Brain microvascular endothelial cell (primary cell): ENCODE measurements around the gene B3GALT5.

Experiments
- DNase-seq: peaks from one replicate; pipeline ENCODE4 v3.0.0-alpha.2; 2020
- H3K27ac ChIP-seq: fragments of 250-450 bp; sonication (Bioruptor Pico); 2 replicates; pipeline ENCODE4 v1.5.1; 2020; ENCODE audit warnings: mild to moderate bottlenecking, moderate library complexity
- H3K27me3 ChIP-seq: fragments of 250-450 bp; sonication (Bioruptor Pico); replicated peaks from 2 replicates; pipeline ENCODE4 v1.5.1; 2020; ENCODE audit warnings: mild to moderate bottlenecking
- H3K36me3 ChIP-seq: fragments of 250-450 bp; sonication (Bioruptor Pico); replicated peaks from 2 replicates; pipeline ENCODE4 v1.5.1; 2020; ENCODE audit warnings: mild to moderate bottlenecking
- H3K4me3 ChIP-seq: 2 replicates; pipeline ENCODE4 v1.5.1; 2011; ENCODE audit warnings: low read depth, mild to moderate bottlenecking, control low read depth, low read length, moderate library complexity
- in situ Hi-C: cut with HindIII; loops from 2 replicates; pipeline ENCODE4 v1.10.0; 2017; ENCODE audit warnings: low sequenced_read_pairs, low pct_ligation_motif_present
- TF ChIP-seq, protein P1 (sequence below): IDR thresholded peaks from 2 replicates; pipeline ENCODE4 v1.5.1; 2011; ENCODE audit warnings: low read depth, mild to moderate bottlenecking, moderate library complexity, low read length, control low read depth, inconsistent platforms; ENCODE audit errors: missing control alignments

B3GALT5 gene

DNA sequence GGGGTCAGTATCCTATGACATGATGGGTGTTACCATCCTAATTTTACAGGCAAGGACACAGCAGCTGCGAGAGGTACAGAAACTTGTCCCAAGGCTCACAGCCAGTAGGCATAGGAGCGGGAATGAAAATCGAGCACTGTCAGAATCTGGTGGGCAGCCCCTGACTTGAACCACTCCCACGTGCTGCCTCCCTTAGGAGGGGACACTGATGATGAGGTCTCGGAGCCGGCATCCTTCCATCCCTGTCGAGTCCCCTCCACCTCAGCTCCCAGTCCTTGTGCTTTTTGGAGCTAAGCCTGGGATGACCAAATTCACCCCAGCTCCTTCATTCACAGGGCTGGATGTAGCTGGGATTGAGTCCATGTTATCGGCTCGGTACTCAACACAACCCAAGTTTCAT is 49.0 kb downstream of the B3GALT5 start:
- H3K27ac ChIP-seq = no peak overlapping the region
- TF ChIP-seq, protein P1, sequence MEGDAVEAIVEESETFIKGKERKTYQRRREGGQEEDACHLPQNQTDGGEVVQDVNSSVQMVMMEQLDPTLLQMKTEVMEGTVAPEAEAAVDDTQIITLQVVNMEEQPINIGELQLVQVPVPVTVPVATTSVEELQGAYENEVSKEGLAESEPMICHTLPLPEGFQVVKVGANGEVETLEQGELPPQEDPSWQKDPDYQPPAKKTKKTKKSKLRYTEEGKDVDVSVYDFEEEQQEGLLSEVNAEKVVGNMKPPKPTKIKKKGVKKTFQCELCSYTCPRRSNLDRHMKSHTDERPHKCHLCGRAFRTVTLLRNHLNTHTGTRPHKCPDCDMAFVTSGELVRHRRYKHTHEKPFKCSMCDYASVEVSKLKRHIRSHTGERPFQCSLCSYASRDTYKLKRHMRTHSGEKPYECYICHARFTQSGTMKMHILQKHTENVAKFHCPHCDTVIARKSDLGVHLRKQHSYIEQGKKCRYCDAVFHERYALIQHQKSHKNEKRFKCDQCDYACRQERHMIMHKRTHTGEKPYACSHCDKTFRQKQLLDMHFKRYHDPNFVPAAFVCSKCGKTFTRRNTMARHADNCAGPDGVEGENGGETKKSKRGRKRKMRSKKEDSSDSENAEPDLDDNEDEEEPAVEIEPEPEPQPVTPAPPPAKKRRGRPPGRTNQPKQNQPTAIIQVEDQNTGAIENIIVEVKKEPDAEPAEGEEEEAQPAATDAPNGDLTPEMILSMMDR = no peak
- no peaks in the 10 kb centered on the region for H3K27me3 ChIP-seq
- H3K4me3 ChIP-seq = no peak overlapping the region
- in situ Hi-C loops = no loop called here
- no peaks in the 10 kb centered on the region for H3K36me3 ChIP-seq
- no peak for DNase-seq

GRCh38 chr21:39662411-39662953 is 49.7 kb downstream of the B3GALT5 start:
- no peak for DNase-seq
- no peak overlapping the region for H3K4me3 ChIP-seq
- H3K36me3 ChIP-seq = no peaks in the 10 kb centered on the region
- TF ChIP-seq, protein P1 = no peak
- no peaks in the 10 kb centered on the region for H3K27me3 ChIP-seq
- in situ Hi-C loops = no loop called here
- no peak overlapping the region for H3K27ac ChIP-seq

GRCh38 chr21:39663066-39663465 is 50.3 kb downstream of the B3GALT5 start:
- TF ChIP-seq, protein P1 = no peak
- in situ Hi-C loops = no loop called here
- no peak overlapping the region for H3K4me3 ChIP-seq
- H3K27ac ChIP-seq = no peak overlapping the region
- no peaks in the 10 kb centered on the region for H3K36me3 ChIP-seq
- no peaks in the 10 kb centered on the region for H3K27me3 ChIP-seq
- DNase-seq = no peak

DNA sequence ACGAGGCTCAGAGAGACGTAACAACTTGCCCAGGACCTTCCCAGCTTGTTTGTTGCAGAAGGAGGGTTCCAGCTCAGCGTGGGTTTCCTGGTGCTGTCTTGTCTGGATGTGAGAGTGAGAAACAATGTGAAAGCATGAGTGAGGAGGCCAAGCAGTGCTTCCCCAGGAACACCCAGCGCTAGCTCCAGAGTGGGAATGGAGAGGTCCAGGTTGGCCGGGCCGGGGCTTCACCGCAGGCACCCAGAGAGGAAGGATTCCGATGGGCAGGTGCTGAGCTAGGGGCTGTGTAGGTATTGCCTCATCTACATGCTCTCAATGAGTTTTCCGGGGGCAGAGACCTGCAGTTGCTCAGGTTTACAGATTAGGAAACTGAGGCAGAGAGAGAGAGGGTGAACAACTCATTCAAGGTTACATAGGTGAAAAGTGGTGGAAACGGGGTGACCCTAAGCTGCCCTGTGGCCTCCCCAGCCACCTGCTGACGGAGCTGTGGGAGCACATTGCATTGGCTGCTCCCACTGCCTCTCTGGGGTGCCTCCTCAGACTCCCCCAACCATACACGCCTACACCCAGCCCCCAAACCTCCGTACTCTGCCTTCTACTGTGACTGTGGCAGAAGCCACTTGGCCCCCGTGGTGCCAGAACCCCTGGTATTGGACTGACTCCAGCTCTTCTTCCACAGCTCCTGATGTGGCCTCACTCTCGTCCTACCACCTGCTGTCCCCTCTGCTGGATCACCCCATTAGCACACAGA is 51.2 kb downstream of the B3GALT5 start:
- Histone ChIP-seq H3K27ac (no peak overlapping the region), H3K4me3 (no peak overlapping the region), H3K36me3 (no peaks in the 10 kb centered on the region), H3K27me3 (no peaks in the 10 kb centered on the region)
- DNase-seq = no peak
- TF ChIP-seq, protein P1 = no peak
- in situ Hi-C loops = no loop called here

DNA sequence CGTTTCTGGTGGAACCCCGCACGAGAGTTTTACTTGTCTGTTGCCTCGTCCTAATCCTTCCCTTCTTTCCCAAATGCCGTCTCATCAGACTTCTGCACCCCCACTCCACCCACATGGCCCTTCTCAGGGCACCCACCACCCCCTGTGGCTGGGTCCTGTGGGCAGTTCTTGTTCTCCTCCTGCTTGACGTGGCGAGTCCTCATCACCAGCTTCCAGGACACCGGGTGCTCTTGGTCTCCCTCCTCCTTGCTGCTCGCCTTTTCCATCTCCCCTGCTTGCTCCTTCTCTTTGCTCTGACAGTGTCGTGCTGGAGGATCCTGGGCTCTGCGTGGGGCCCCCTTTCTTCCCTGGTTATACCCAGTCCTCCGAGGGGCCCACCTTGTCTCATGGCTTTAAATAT is 51.8 kb downstream of the B3GALT5 start:
- no peak for DNase-seq
- in situ Hi-C loops = no loop called here
- TF ChIP-seq, protein P1 = no peak

More for the DNA sequence above, 51.8 kb downstream of the B3GALT5 start:
- Histone ChIP-seq H3K4me3 (no peak overlapping the region), H3K27me3 (no peaks in the 10 kb centered on the region), H3K36me3 (no peaks in the 10 kb centered on the region), H3K27ac (no peak overlapping the region)
